H7 (cell line): ENCODE results near the gene GTF2H1. TPM values are rescaled to one million over a fixed set of nuclear protein-coding genes. Genes with fewer than 3 reads are reported as not detected.

Source experiments
- DNase-seq: peaks from one replicate; pipeline ENCODE4 v3.0.0; 2012
- H3K27me3 ChIP-seq: 2 replicates; pipeline ENCODE4 v1.6.0; 2011; ENCODE audit warnings: mild to moderate bottlenecking, low read length; ENCODE audit not compliant: control insufficient read depth, insufficient read depth
- H3K36me3 ChIP-seq: replicated peaks from 2 replicates; pipeline ENCODE4 v1.5.1; 2011; ENCODE audit warnings: low read length; ENCODE audit not compliant: control insufficient read depth, insufficient read depth
- H3K4me3 ChIP-seq: 2 replicates; pipeline ENCODE4 v1.5.1; 2011; ENCODE audit warnings: low read depth, mild to moderate bottlenecking, control low read depth, low read length, moderate library complexity; ENCODE audit not compliant: insufficient read depth
- total RNA-seq: library from RNA; depleted of rRNA; stranded (reverse); fragments of >200 nt; shearing (Covaris generic); gene quantifications from 2 replicates; pipeline ENCODE4 v1.2.3, GENCODE V29; 2014; rRNA removed

The GTF2H1 gene
- total RNA-seq: 31.1 and 41.5 TPM in 2 replicates

DNA sequence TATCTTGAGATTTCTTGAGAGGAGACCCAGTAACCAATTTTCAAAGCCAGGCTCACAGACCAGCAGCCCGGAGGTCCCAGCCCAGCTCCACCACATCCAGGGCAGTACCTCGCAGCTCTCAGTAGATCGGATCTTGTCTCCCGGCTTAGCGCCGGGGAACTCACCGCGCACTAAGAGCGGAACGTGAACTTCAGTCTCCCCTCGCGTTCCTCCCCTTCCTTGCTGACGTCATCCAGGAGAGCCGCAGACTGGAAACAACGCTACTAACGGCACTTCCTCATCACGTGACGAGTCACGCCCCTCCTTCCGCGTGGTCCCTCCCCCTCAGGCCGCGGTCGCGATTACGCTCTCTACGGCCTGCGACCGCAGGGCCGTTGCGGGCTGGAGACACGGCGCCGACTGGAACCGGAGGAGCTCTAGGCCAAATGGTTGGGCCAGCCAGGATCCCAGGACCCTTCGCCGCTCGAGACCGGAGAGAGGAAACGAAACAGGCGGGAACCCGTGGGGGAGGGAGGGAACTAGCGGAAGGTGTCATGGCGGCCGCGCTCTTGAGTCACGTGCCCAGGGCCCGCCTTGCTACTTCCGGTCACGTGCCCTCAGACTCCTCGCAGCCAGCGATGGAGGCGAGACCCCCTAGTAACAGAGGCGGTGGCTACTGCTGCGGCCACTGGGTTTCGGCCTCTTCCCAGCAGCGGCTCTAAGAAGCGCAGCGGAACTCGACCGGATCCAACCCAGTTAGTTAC lies at the start of gene GTF2H1, which contains the start of gene HPS5:
GTF2H1 (plus strand) TSS at position 599 of the 743 bp plus-strand sequence. CDS start 10,508 bp downstream, outside the sequence.
HPS5 (minus strand) TSS at position 172 of the 743 bp plus-strand sequence. CDS start 4,282 bp downstream, outside the sequence.
- Histone ChIP-seq H3K36me3 (peaks cover 4% of the 10 kb centered on the region), H3K4me3 (peak within 1 kb of the TSS; percentile 75)
- DNase-seq: peak; percentile 95

GRCh38 chr11:18277565-18278271 lies 44.6 kb upstream of the GTF2H1 start:
- Histone ChIP-seq H3K4me3 (no peak overlapping the region), H3K36me3 (peaks cover 6% of the 10 kb centered on the region), H3K27me3 (no peaks in the 10 kb centered on the region)
- no peak for DNase-seq

More for the DNA sequence above, at the start of gene GTF2H1, which contains the start of gene HPS5:
- H3K27me3 ChIP-seq: no peaks in the 10 kb centered on the region

DNA sequence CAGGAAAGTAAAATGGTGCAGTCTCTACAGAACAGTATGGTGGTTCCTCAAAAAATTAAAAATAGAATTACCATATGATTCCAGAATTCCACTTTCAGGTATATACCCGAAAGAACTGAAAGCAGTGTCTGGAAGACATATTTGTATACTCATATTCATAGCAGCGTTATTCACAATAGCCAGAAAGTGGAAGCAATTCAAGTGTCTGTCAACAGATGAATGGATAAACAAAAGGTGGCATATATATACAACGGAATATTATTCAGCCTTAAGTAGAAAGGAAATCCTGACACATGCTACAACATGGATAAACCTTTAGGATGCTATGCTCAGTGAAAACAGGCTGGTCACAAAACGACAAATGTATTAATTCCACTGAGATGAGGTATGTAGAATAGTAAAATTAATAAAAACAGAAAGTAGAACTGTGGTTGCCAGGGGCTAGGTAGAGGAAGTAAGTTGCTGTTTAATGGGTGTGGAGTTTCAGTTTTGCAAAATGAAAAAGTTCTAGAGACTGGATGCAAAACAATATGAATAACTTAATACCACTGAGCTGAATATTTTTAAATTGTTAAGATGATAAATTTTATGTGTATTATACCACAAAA lies 41.8 kb upstream of the GTF2H1 start:
- H3K4me3 ChIP-seq: no peak overlapping the region

GRCh38 chr11:18282626-18283025 lies 39.7 kb upstream of the GTF2H1 start:
- no peak for DNase-seq
- Histone ChIP-seq H3K36me3 (peaks cover 21% of the 10 kb centered on the region), H3K27me3 (no peaks in the 10 kb centered on the region), H3K4me3 (no peak overlapping the region)

More for the DNA sequence above, 41.8 kb upstream of the GTF2H1 start:
- DNase-seq: no peak
- no peaks in the 10 kb centered on the region for H3K27me3 ChIP-seq
- peaks cover 11% of the 10 kb centered on the region for H3K36me3 ChIP-seq

GRCh38 chr11:18285841-18286240 lies 36.5 kb upstream of the GTF2H1 start:
- Histone ChIP-seq H3K27me3 (no peaks in the 10 kb centered on the region), H3K36me3 (peaks cover 22% of the 10 kb centered on the region), H3K4me3 (no peak overlapping the region)
- DNase-seq: no peak

DNA sequence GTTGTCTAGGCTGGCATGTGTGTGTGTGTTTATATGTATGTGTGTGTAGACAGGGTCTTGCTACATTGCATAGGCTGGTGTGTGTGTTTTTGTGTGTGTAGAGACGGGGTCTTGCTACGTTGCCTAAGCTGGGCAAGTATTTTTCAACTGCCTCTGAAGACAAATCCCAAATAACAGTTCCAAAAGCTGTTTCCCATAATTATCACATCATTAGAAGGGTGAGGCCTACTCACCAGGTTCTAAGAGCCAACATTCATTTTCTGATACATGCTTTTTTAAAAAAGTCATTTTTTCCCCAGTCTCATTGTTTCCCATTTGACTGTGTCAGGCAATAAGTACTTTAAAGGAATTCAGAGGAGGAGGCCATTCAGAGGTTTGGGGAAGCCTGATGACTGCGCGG lies 33.5 kb upstream of the GTF2H1 start:
- no peak for DNase-seq
- no peak overlapping the region for H3K4me3 ChIP-seq
- H3K36me3 ChIP-seq: peaks cover 19% of the 10 kb centered on the region
- no peaks in the 10 kb centered on the region for H3K27me3 ChIP-seq

DNA sequence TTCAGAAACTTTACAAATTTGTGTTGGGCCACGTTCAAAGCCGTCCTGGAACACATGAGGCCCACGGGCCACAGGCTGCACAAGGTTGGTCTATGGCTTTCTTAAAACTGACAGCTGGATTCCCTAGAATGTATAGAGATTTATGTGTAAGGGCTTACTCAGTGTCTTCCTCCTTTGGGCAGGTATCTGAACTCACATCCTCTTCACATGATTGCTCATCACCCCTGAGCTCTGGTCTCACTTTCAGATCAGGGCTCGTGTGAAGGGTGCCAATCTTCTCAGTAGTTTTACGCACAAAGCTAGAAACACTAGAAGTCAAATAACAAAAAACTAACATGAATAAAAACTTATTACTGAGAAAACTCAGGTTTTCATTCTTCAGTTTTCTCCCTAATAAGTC lies 27.5 kb upstream of the GTF2H1 start:
- Histone ChIP-seq H3K27me3 (no peaks in the 10 kb centered on the region), H3K4me3 (no peak overlapping the region), H3K36me3 (peaks cover 20% of the 10 kb centered on the region)
- no peak for DNase-seq

DNA sequence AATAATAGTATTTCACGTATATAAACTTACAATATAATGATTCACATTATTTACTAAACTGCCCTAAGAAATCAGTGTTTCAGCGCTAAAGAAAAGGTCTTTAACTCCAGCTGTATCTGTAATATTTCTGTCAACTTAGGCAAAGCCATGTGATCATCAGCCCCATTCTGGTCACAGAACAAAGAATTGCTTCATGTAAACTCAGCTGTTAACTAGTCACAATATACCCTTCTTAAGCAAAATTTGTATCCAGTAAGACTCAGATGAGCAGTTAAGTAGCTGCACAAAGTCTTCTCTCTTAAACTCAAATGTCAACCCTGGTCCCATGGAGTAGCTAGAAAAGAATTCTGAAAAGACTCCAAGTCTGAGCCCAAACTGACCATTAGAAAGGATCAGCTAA lies 27.1 kb upstream of the GTF2H1 start:
- no peak overlapping the region for H3K4me3 ChIP-seq
- no peak for DNase-seq
- H3K36me3 ChIP-seq: peaks cover 20% of the 10 kb centered on the region
- no peaks in the 10 kb centered on the region for H3K27me3 ChIP-seq

DNA sequence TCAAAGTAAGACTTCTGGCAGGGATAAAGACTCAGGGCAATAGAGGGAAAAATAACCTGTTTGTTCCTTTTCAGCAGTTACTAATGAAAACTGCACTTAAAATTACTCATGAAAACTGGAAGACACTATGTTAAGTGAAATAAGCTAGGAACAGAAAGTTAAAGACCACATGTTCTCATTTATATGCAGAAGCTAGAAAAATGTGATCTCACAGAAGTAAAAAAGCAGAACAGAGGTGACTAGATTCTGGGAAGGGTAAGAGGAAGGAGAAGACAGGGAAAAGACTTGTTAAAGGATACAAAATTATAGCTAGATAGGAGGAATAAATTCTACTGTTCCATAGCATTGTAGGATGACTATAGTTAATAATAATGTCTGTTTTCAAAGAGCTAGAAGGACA lies 22.6 kb upstream of the GTF2H1 start:
- H3K4me3 ChIP-seq: no peak overlapping the region
- peaks cover 15% of the 10 kb centered on the region for H3K36me3 ChIP-seq
- H3K27me3 ChIP-seq: no peaks in the 10 kb centered on the region
- DNase-seq: no peak

DNA sequence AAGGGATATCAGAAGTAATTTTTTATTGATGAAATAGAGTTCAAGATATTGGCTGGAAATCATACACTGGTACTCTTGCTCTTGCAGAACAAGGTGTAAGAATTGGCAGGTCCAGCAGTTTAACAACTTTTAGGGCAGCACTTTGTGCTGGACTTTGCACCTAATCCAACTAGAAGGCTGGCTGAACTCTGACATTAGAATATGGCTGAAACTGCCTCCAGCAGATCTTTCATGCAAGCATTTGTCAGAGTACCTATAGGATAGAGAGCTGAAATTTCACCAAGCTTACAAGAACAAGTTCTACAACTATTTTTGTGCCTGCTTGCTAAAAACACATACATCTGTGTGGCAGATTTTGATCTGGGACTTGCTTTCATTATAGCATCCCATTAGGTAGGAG lies 17.6 kb upstream of the GTF2H1 start:
- DNase-seq: no peak
- Histone ChIP-seq H3K27me3 (no peaks in the 10 kb centered on the region), H3K36me3 (peaks cover 6% of the 10 kb centered on the region), H3K4me3 (no peak overlapping the region)

GRCh38 chr11:18307461-18308139 lies 14.8 kb upstream of the GTF2H1 start:
- no peak for DNase-seq
- H3K27me3 ChIP-seq: no peaks in the 10 kb centered on the region
- peaks cover 16% of the 10 kb centered on the region for H3K36me3 ChIP-seq
- H3K4me3 ChIP-seq: no peak overlapping the region

- DNase-seq: no peak
- H3K36me3 ChIP-seq: peaks cover 16% of the 10 kb centered on the region
Measured at GRCh38 chr11:18308242-18308641, 14.1 kb upstream of the GTF2H1 start.

GRCh38 chr11:18309691-18310090 lies 12.7 kb upstream of the GTF2H1 start:
- Histone ChIP-seq H3K36me3 (peaks cover 14% of the 10 kb centered on the region), H3K4me3 (no peak overlapping the region), H3K27me3 (no peaks in the 10 kb centered on the region)
- no peak for DNase-seq

More at GRCh38 chr11:18308242-18308641, 14.1 kb upstream of the GTF2H1 start:
- no peak overlapping the region for H3K4me3 ChIP-seq
- H3K27me3 ChIP-seq: no peaks in the 10 kb centered on the region

DNA sequence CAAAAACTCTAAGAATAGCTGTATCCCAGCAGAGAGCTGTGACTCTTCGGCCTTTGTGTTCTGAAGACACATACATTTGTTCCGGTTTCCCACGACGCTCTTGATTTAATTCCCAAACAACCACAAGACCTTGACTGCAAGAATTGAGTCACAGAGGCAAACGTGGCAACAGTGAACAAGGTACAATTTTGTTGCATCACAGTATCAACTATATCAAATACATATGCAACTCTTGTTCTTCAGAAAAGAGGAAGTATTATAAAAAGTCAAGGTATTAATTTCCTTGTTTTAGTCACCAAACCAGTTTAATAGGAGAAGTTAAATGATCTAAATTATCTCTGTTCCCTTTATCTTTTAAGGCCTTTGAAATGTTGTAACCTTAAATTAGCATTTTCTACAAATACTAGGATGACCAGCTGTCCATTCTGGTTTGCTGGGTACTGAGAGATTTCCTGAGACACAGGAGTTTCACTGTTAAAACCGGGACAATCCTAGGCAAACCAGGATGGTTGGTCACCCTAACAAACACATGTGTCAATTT lies 11.5 kb upstream of the GTF2H1 start:
- no peaks in the 10 kb centered on the region for H3K27me3 ChIP-seq
- H3K36me3 ChIP-seq: peaks cover 14% of the 10 kb centered on the region
- no peak for DNase-seq
- H3K4me3 ChIP-seq: no peak overlapping the region
